Umbilical cord (tissue), 2 donors: ENCODE data around the gene INTS13. TPM values are rescaled to one million over a fixed set of nuclear protein-coding genes. Genes with fewer than 3 reads are reported as not detected.
"Not testable (repeated sequence)": the region's sequence is repeated elsewhere in the genome, so short reads cannot be mapped to it uniquely, and the experiment has no call there.

Source experiments
- DNase-seq: peaks from one replicate; pipeline ENCODE4 v3.0.0-alpha.2; 2015; ENCODE audit warnings: low spot score
- total RNA-seq: library from RNA; depleted of rRNA; stranded (reverse); fragments of >200 nt; gene quantifications from one replicate; pipeline ENCODE4 v1.2.3, GENCODE V29; 2014; ENCODE audit warnings: low replicate concordance; ENCODE audit not compliant: insufficient read depth

The INTS13 gene
- total RNA-seq, 1 donor from 2014 or later, result 42.9 TPM

- peak; percentile 11 for DNase-seq
These were observed 67.8 kb downstream of the INTS13 start for GRCh38 chr12:26869908-26870459.

- no peak for DNase-seq
These were observed 68.7 kb downstream of the INTS13 start for GRCh38 chr12:26869104-26869494.

GRCh38 chr12:26868447-26869103 is 69.2 kb downstream of the INTS13 start:
- DNase-seq, result no peak

- no peak for DNase-seq
These were observed 70.7 kb downstream of the INTS13 start for GRCh38 chr12:26867080-26867479.

- DNase-seq, result no peak
These were observed 74.3 kb downstream of the INTS13 start for GRCh38 chr12:26863515-26863914.

- not testable (repeated sequence) for DNase-seq
These were observed 75.0 kb downstream of the INTS13 start for GRCh38 chr12:26862787-26863186.

GRCh38 chr12:26861690-26862089 is 76.1 kb downstream of the INTS13 start:
- no peak for DNase-seq

GRCh38 chr12:26857465-26858176 is 80.2 kb downstream of the INTS13 start:
- DNase-seq, result peak; percentile 61

- no peak for DNase-seq
These were observed 82.4 kb downstream of the INTS13 start for GRCh38 chr12:26855337-26855736.

Other genes starting within 250 kb of the INTS13 start
- gene ITPR2, start 104.8 kb downstream of the INTS13 start, total RNA-seq, result 175 TPM
- 118 TPM for gene FGFR1OP2, start 489 bp upstream of the INTS13 start, total RNA-seq
- gene TM7SF3, start 76.4 kb upstream of the INTS13 start, total RNA-seq, result 45.3 TPM
- 71.0 TPM for gene MED21, start 84.6 kb upstream of the INTS13 start, total RNA-seq
- gene C12orf71, start 144.6 kb upstream of the INTS13 start, total RNA-seq, result 7.7 TPM